ENCODE data around the gene TCERG1L.

DNA sequence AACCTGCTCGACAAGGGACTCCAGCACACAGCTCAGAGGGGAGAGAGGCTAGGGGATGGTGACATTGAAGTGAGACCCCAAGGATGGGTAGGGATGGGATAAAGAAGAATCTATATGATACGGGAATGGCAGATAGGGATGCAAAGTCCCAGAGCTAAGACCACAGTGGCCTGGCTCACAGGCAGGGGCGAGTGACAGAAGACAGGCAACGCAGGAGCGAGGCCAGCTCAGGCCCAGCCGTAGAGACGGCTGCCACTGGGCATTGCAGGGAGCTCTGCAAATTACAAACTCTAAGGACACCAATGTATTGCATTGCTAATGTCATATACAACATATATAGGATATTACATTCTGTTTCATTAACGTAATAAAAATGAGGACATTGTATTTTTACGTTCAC, 131.4 kb downstream of the TCERG1L start:
- TF ChIP-seq, protein P1, sequence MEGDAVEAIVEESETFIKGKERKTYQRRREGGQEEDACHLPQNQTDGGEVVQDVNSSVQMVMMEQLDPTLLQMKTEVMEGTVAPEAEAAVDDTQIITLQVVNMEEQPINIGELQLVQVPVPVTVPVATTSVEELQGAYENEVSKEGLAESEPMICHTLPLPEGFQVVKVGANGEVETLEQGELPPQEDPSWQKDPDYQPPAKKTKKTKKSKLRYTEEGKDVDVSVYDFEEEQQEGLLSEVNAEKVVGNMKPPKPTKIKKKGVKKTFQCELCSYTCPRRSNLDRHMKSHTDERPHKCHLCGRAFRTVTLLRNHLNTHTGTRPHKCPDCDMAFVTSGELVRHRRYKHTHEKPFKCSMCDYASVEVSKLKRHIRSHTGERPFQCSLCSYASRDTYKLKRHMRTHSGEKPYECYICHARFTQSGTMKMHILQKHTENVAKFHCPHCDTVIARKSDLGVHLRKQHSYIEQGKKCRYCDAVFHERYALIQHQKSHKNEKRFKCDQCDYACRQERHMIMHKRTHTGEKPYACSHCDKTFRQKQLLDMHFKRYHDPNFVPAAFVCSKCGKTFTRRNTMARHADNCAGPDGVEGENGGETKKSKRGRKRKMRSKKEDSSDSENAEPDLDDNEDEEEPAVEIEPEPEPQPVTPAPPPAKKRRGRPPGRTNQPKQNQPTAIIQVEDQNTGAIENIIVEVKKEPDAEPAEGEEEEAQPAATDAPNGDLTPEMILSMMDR (IDR thresholded peaks at IDR 0.05; ENCODE audit: insufficient read depth, low read length), result no peak
- TF ChIP-seq POLR2AphosphoS5 (IDR thresholded peaks at IDR 0.05; ENCODE audit: low read depth), result no peak
- TF ChIP-seq REST (IDR thresholded peaks at IDR 0.05; ENCODE audit: insufficient replicate concordance, low read depth), result no peak
- TF ChIP-seq SPI1 (IDR thresholded peaks at IDR 0.05; ENCODE audit: borderline replicate concordance, low read depth), result no peak
- no peak for TF ChIP-seq GABPA (IDR thresholded peaks at IDR 0.05; ENCODE audit: low read depth)
